Calu3 (cell line): ENCODE results near the gene MACROD2. TPM values are rescaled to one million over a fixed set of nuclear protein-coding genes. Genes with fewer than 3 reads are reported as not detected.

Source experiments
- BruUV-seq: library from RNA; stranded (reverse); fragments of 400-500 nt; replicated peaks from 2 replicates; lab custom pipeline; 2021; lab: Mats Ljungman, UMichigan
- CTCF ChIA-PET: fragments of 300-600 bp; sonication (Branson Sonifier 250); formaldehyde crosslinking; loops from one replicate; lab custom pipeline; 2022; ENCODE audit warnings: antibody characterized with exemption; lab: Charles Lee
- DNase-seq: peaks from one replicate; pipeline ENCODE4 v3.0.0; 2022
- H3K27ac Mint-ChIP-seq: one replicate; pipeline ENCODE4 v1.8.0; 2022; ENCODE audit warnings: mixed read lengths; ENCODE audit not compliant: unreplicated experiment
- H3K27me3 Mint-ChIP-seq: one replicate; pipeline ENCODE4 v1.8.0; 2022; ENCODE audit warnings: mixed read lengths; ENCODE audit not compliant: unreplicated experiment
- H3K36me3 Mint-ChIP-seq: one replicate; pipeline ENCODE4 v1.8.0; 2022; ENCODE audit warnings: mild to moderate bottlenecking, moderate library complexity, mixed read lengths; ENCODE audit not compliant: insufficient read depth, unreplicated experiment
- H3K4me1 Mint-ChIP-seq: one replicate; pipeline ENCODE4 v1.8.0; 2022; ENCODE audit warnings: mild to moderate bottlenecking, low read depth, mixed read lengths; ENCODE audit not compliant: unreplicated experiment
- H3K4me3 Mint-ChIP-seq: one replicate; pipeline ENCODE4 v1.8.0; 2022; ENCODE audit warnings: mild to moderate bottlenecking, low read depth, moderate library complexity, mixed read lengths; ENCODE audit not compliant: unreplicated experiment
- H3K9me3 Mint-ChIP-seq: one replicate; pipeline ENCODE4 v1.8.0; 2022; ENCODE audit warnings: low read depth, mixed read lengths; ENCODE audit not compliant: unreplicated experiment
- intact Hi-C: fragments of 100-400 bp; cut with micrococcal nuclease; formaldehyde crosslinking; loops from one replicate; pipeline ENCODE4 v1.10.0; 2022; ENCODE audit not compliant: unreplicated experiment
- total RNA-seq: library from RNA; stranded (reverse); gene quantifications from 2 replicates; pipeline ENCODE4 v1.2.3, GENCODE V29; 2022
- TF ChIP-seq, protein P1 (sequence below): fragments of 200-600 bp; IDR thresholded peaks from one replicate; pipeline ENCODE4 v1.8.0; 2022; ENCODE audit warnings: antibody characterized with exemption; ENCODE audit not compliant: unreplicated experiment

Gene MACROD2
- total RNA-seq, 1 experiment from 2014 or later = 29.4 TPM

DNA sequence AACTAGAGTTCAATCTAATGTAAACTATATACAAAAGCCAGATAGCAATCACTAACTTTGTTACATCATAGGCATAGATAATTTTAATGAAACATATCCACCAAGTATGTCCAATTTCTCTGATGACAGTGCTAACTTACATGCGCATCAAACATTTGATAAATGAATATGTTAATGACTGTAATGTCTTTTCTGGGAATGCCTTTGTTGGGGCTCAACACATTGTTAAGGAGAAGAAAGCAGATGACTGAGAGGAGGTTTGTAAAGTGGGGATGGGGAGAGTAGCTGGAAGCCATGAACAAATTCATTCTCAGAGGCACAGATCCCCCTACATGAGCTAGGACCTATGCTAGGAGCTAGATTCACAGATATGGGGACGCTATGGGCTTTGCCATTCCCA is 1627.9 kb downstream of the MACROD2 start:
- no peak overlapping the region for H3K27ac Mint-ChIP-seq
- intact Hi-C loops = no loop called here
- no peak for DNase-seq
- CTCF ChIA-PET = no interaction called here
- no peaks in the 10 kb centered on the region for H3K36me3 Mint-ChIP-seq
- H3K4me3 Mint-ChIP-seq = no peak overlapping the region
- TF ChIP-seq, protein P1, sequence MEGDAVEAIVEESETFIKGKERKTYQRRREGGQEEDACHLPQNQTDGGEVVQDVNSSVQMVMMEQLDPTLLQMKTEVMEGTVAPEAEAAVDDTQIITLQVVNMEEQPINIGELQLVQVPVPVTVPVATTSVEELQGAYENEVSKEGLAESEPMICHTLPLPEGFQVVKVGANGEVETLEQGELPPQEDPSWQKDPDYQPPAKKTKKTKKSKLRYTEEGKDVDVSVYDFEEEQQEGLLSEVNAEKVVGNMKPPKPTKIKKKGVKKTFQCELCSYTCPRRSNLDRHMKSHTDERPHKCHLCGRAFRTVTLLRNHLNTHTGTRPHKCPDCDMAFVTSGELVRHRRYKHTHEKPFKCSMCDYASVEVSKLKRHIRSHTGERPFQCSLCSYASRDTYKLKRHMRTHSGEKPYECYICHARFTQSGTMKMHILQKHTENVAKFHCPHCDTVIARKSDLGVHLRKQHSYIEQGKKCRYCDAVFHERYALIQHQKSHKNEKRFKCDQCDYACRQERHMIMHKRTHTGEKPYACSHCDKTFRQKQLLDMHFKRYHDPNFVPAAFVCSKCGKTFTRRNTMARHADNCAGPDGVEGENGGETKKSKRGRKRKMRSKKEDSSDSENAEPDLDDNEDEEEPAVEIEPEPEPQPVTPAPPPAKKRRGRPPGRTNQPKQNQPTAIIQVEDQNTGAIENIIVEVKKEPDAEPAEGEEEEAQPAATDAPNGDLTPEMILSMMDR = no peak
- no peaks in the 10 kb centered on the region for H3K4me1 Mint-ChIP-seq
- H3K27me3 Mint-ChIP-seq = no peaks in the 10 kb centered on the region
- no TSS peak for BruUV-seq
- no peaks in the 10 kb centered on the region for H3K9me3 Mint-ChIP-seq

DNA sequence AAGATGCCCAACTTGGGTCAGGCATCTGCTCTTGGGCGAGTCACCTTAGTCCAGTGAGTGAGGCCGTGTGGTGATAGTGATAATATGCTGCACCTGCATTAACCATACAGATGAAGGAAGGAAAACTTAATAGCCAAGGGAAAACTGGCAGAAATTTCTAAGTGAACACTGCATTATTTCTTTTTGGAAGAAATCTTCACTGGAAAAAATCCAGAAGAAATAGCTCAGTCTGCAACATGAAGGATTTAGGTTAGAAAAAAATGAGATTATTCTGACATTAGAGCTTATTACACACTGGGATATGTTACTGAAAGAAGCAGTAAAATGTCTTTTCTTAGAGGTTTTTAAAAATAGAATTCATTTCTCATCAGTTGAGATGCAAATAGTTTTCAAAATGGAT is 1630.7 kb downstream of the MACROD2 start:
- no peak for DNase-seq
- TF ChIP-seq, protein P1 = no peak
- no peaks in the 10 kb centered on the region for H3K27me3 Mint-ChIP-seq
- no peaks in the 10 kb centered on the region for H3K4me1 Mint-ChIP-seq
- no peak overlapping the region for H3K4me3 Mint-ChIP-seq
- no peaks in the 10 kb centered on the region for H3K9me3 Mint-ChIP-seq
- no TSS peak for BruUV-seq
- intact Hi-C loops = no loop called here
- CTCF ChIA-PET = interaction anchor here (1.0 kb wide), 1 partner anchor 28 kb away, joined by 3 read pairs; no protein-coding TSS in a partner anchor
- no peak overlapping the region for H3K27ac Mint-ChIP-seq
- no peaks in the 10 kb centered on the region for H3K36me3 Mint-ChIP-seq

DNA sequence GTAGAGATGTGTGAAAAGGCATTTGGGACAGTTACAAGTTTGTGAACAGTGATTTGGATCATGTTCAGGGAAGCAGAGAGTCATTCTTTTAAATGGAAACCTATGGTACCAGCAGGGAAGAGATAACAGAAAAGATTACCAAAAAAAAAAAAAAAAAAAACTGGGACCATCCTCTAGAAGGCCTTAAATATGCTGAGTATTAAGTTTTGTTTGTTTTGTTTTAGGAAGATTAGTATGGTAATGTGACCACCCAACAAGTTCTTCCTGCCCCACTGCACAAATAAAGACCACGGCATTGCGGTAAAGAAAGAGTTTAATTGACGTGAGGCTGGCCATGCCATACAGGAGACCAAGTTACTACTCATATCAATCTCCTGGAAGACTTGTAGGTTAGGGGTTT is 1631.8 kb downstream of the MACROD2 start:
- BruUV-seq = no TSS peak

DNA sequence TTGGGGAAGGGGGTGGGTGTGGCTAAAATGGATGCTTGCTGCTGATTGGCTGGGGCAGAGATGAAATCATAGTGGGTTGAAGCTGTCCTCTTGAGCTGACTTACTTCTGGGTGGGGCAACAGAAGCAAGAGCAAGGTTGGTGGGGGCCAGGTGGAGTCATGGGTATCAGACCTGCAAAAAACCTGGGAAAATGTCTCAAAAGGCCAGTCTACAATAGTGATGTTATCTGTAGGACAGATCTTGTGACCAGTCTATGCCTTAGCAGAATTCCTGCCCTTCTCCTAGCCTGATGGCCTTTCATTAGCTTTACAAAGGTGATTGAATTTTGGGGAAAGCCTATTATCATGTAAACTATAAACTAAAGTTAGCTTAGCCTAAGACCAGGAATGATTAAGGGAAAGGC is 1632.2 kb downstream of the MACROD2 start:
- H3K4me1 Mint-ChIP-seq = no peaks in the 10 kb centered on the region
- H3K36me3 Mint-ChIP-seq = no peaks in the 10 kb centered on the region
- TF ChIP-seq, protein P1 = no peak
- no peaks in the 10 kb centered on the region for H3K27me3 Mint-ChIP-seq
- no peaks in the 10 kb centered on the region for H3K9me3 Mint-ChIP-seq
- CTCF ChIA-PET = no interaction called here
- no peak overlapping the region for H3K4me3 Mint-ChIP-seq
- no peak for DNase-seq
- no TSS peak for BruUV-seq
- intact Hi-C loops = no loop called here
- H3K27ac Mint-ChIP-seq = no peak overlapping the region

More for the DNA sequence above, 1631.8 kb downstream of the MACROD2 start:
- TF ChIP-seq, protein P1 = no peak
- H3K36me3 Mint-ChIP-seq = no peaks in the 10 kb centered on the region
- H3K27me3 Mint-ChIP-seq = no peaks in the 10 kb centered on the region
- no peak overlapping the region for H3K4me3 Mint-ChIP-seq
- H3K4me1 Mint-ChIP-seq = no peaks in the 10 kb centered on the region
- intact Hi-C loops = no loop called here
- no peak for DNase-seq
- no peak overlapping the region for H3K27ac Mint-ChIP-seq
- no peaks in the 10 kb centered on the region for H3K9me3 Mint-ChIP-seq
- CTCF ChIA-PET = interaction anchor here (1.0 kb wide), 1 partner anchor 27 kb away, joined by 3 read pairs; no protein-coding TSS in a partner anchor
